GM12872 (cell line): ENCODE measurements around the gene CDH4.

Source experiments
- TF ChIP-seq, protein P1 (sequence below): IDR thresholded peaks from 3 replicates; pipeline ENCODE4 v1.5.1; 2011; ENCODE audit warnings: low read depth, mild to moderate bottlenecking, low read length, moderate library complexity; ENCODE audit not compliant: insufficient read depth

CDH4 gene

DNA sequence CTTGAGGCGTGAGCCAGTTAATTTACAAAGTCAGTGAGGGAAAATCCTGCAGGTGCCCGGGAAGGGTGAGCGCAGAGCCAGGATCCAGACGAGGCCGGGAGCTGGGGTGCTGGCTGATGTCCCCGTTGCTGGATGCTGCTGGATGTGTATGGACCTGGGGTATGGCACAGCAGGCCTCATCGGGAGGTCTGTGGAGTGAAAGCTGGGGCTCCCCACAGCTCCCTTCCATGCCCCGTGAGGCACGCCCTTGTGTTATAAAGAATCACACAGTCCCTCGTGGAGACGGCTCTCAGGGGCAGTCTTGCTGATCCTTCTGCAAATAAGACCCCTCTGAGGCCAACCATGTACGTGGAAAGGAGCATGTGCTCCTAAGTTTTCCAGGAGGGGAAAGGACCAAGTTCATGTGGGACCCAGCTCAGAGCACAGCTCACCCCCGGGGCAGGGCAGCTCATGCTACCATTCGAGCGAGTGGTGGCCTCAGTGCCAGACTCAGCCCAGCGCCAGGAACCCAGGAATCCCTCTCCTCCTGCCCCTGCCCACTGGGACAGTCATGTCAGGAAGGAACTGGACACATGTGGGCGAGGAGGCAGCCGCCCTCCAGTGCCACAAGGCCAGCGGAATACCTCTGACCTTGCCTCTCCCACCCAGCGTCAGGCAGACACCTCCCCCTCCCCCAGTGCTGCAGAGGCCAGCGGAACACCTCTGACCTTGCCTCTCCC is 97.5 kb downstream of the CDH4 start:
- TF ChIP-seq, protein P1, sequence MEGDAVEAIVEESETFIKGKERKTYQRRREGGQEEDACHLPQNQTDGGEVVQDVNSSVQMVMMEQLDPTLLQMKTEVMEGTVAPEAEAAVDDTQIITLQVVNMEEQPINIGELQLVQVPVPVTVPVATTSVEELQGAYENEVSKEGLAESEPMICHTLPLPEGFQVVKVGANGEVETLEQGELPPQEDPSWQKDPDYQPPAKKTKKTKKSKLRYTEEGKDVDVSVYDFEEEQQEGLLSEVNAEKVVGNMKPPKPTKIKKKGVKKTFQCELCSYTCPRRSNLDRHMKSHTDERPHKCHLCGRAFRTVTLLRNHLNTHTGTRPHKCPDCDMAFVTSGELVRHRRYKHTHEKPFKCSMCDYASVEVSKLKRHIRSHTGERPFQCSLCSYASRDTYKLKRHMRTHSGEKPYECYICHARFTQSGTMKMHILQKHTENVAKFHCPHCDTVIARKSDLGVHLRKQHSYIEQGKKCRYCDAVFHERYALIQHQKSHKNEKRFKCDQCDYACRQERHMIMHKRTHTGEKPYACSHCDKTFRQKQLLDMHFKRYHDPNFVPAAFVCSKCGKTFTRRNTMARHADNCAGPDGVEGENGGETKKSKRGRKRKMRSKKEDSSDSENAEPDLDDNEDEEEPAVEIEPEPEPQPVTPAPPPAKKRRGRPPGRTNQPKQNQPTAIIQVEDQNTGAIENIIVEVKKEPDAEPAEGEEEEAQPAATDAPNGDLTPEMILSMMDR = no peak

DNA sequence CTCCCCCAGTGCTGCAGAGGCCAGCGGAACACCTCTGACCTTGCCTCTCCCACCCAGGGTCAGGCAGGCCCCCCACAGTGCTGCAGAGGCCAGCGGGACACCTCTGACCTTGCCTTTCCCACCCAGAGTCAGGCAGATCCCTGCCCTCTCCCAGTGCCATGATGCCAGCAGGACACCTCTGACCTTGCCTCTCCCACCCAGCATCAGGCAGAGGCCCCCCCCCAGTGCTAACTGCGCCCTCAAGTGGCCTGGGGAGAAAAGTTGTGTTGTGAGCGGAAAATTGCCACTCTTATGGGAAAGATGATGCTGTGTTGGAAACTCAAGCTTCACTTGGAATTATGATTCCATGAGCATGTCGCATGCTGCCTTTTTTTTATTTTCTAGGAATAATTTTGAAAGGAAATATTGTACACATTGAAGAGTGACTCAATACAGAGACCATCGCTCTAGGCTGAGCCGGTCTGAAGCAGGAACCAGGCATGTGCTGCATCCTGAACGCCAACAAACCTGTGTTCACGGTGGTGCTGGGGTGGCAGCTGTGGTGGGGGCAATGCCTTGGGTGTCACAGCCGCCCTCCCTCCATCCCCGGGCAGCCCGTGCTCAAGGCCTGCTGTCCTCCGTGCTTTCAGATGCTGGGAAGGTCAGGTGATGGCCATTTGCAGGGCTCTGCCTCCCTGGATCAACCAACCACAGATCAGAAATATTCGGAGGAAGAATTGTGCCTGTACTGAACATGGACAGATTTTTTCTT is 98.6 kb downstream of the CDH4 start:
- TF ChIP-seq, protein P1 = no peak

GRCh38 chr20:61352346-61353260 is 100.5 kb downstream of the CDH4 start:
- TF ChIP-seq, protein P1 = no peak

GRCh38 chr20:61353261-61354000 is 101.4 kb downstream of the CDH4 start:
- TF ChIP-seq, protein P1 = no peak

GRCh38 chr20:61354001-61354390 is 101.9 kb downstream of the CDH4 start:
- TF ChIP-seq, protein P1 = no peak

DNA sequence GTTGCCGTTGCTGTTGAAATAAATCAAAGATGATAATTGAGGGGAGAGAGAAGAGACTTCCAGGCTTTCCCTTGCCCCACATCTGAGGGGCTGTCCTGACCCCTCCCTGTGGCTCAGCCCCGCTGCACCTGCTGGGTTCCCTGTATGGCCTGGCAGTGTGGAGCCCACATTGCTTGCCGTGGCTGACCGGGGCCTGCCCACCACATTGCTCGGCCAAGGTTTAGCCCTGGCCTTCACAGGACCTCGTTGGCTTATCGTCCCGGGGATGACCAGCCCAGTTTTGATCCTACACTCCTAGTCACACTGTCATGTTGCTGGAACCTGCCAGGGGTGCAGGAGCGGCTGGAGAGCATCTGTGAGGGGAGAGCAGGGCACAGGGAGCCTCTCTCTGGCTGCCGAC is 102.4 kb downstream of the CDH4 start:
- TF ChIP-seq, protein P1 = no peak
